Measurements from ENCODE around the gene CCDC146. TPM values are rescaled to one million over a fixed set of nuclear protein-coding genes. Genes with fewer than 3 reads are reported as not detected.

Gene CCDC146
- total and polyA plus RNA-seq, 2 of the 8 experiments (the other 6 are each of a cell fraction or from before 2014, with no cell fraction given): 0.88 to 2.4 TPM

DNA sequence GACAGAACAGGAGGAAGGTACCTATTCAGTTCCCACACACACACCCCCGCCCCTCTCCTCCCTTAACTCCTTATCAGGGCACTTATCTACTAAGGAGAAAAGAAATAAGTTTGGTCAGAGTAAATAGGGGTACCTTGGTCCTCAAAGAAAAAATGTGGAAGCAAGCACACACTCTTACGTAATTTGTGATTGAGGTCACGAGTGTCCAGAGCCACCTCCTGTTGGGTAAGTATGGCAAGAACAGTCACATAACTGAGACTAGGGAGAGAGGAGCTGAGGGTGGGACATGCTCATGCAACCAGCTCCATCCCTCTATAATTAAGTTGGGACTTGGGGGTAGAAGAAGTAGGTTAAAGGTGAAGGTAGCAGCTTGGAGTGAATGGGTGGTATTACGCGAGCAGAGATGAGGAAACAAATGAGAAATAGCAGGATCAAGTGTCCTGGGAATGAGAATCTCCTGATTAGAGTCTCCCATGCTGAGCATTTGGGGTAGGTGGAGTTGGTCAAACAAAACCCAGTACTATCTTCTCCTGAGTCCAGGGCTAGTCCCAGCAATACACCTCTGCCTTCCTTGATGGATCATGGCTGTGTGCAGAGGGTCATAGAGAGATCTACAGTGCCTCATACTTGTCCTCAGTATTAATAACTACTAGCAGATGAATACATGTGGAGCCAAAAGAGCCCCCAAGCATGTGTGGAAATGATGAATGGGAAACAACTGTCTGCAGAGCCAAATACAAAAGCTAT lies 216.6 kb downstream of the CCDC146 start:
- TF ChIP-seq KDM4A (IDR thresholded peaks at IDR 0.05; ENCODE audit: low read depth, low read length, severe bottlenecking) (no peak), CEBPB (IDR thresholded peaks at IDR 0.05; ENCODE audit: low read depth, low read length) (peak; percentile 77)
- Histone ChIP-seq H3K23me2 (ENCODE audit: low read depth, low read length) (no peaks in the 10 kb centered on the region), H3K9ac (replicated peaks in 1 of 4; ENCODE audit: extremely low read depth in 1 of 4, low read depth in 3 of 4, low read length in 3 of 4) (no peak overlapping the region), H4K20me1 (replicated peaks in 1 of 2; ENCODE audit: control insufficient read depth in 1 of 2, insufficient read depth in 2 of 2, low read length in 2 of 2) (no peaks in the 10 kb centered on the region), H3K27me3 (replicated peaks in 1 of 4; ENCODE audit: control insufficient read depth in 3 of 4, extremely low read depth in 1 of 4, insufficient read depth in 3 of 4, low read length in 3 of 4) (no peaks in the 10 kb centered on the region), H4K91ac (replicated peaks; ENCODE audit: insufficient read length, low read length) (no peak overlapping the region), H3K79me1 (ENCODE audit: low read depth, low read length) (no peaks in the 10 kb centered on the region), H3K4me2 (ENCODE audit: insufficient read depth in 1 of 2, low read depth in 2 of 2, low read length in 2 of 2) (no peak overlapping the region), H4K8ac (ENCODE audit: extremely low read depth, insufficient read depth, low read length) (no peak overlapping the region), H3K23ac (ENCODE audit: insufficient read length) (no peak overlapping the region), H3K4ac (replicated peaks; ENCODE audit: insufficient read length, low read depth, low read length) (no peak overlapping the region), H3K56ac (replicated peaks; ENCODE audit: insufficient read length, low read depth, low read length) (no peak overlapping the region), H3K79me2 (ENCODE audit: control insufficient read depth in 1 of 2, insufficient read depth in 2 of 2, low read length in 2 of 2) (no peaks in the 10 kb centered on the region), H4K5ac (ENCODE audit: insufficient read length, low read depth, low read length) (no peak overlapping the region), H2BK120ac (replicated peaks; ENCODE audit: low read depth, low read length) (no peak overlapping the region), H3K27ac (ENCODE audit: low read depth, low read length) (no peak overlapping the region), H3K36me3 (ENCODE audit: control insufficient read depth in 2 of 4, insufficient read depth in 4 of 4, low read length in 3 of 4) (no peaks in the 10 kb centered on the region), H3K4me3 (ENCODE audit: extremely low read depth in 1 of 4, insufficient read depth in 2 of 4, low read depth in 3 of 4, low read length in 4 of 4) (no peak overlapping the region), H2AK5ac (ENCODE audit: low read depth, low read length) (no peak overlapping the region), H2BK5ac (ENCODE audit: low read depth, low read length) (no peak overlapping the region), H3K9me3 (ENCODE audit: insufficient read depth in 2 of 2, low read depth in 1 of 2, low read length in 1 of 2) (peaks cover 0 to 3% of the 10 kb centered on the region in 2 experiments; a peak in 1 of 4 replicates), H3K14ac (ENCODE audit: insufficient read length) (no peak overlapping the region), H2BK15ac (ENCODE audit: low read length) (no peak overlapping the region), H2BK20ac (ENCODE audit: low read length) (no peak overlapping the region), H3K18ac (ENCODE audit: extremely low read depth, low read length) (no peak overlapping the region), H2BK12ac (ENCODE audit: low read depth, low read length) (no peak overlapping the region), H2AFZ (ENCODE audit: low read length) (no peak overlapping the region), H3K4me1 (replicated peaks in 1 of 4; ENCODE audit: control insufficient read depth in 3 of 4, insufficient read depth in 4 of 4, low read length in 3 of 4) (no peaks in the 10 kb centered on the region)
- no peak for FAIRE-seq
- 52% methylated on average over 5 of the region's 5 CpGs; no CpG with 5 or more reads in 1 of the 2 experiments for WGBS, 2 experiments (ENCODE audit: extremely low coverage in 1 of 2, insufficient coverage in 1 of 2, insufficient read length in 1 of 2, insufficient replicate concordance in 2 of 2, low coverage in 1 of 2, low lambda C conversion rate in 2 of 2, missing lambda C conversion rate in 1 of 2)
- POLR2A ChIA-PET (ENCODE audit: partially characterized antibody): no interaction called here
- DNase-seq (ENCODE audit: low read depth in 1 of 2, low spot score in 2 of 2): no peak
- CTCF ChIA-PET (ENCODE audit: partially characterized antibody): interaction anchor here (1.8 kb wide), 1 partner anchor 10 kb away, joined by 6 read pairs; no protein-coding TSS in a partner anchor

Measured in H1 (cell line).